PC-9 (cell line): ENCODE measurements around the gene SERPINF2.

Source experiments
- EZH2 ChIP-seq: fragments of 200-600 bp; sonication (generic); IDR thresholded peaks from 2 replicates; pipeline ENCODE4 v1.8.0; 2017; ENCODE audit warnings: antibody characterized with exemption, low read depth
- TF ChIP-seq, protein P1 (sequence below): fragments of 200-600 bp; sonication (generic); conservative IDR thresholded peaks from 2 replicates; pipeline ENCODE4 v1.6.1; 2017; ENCODE audit warnings: mixed run types, antibody characterized with exemption, mild to moderate bottlenecking, moderate library complexity

DNA sequence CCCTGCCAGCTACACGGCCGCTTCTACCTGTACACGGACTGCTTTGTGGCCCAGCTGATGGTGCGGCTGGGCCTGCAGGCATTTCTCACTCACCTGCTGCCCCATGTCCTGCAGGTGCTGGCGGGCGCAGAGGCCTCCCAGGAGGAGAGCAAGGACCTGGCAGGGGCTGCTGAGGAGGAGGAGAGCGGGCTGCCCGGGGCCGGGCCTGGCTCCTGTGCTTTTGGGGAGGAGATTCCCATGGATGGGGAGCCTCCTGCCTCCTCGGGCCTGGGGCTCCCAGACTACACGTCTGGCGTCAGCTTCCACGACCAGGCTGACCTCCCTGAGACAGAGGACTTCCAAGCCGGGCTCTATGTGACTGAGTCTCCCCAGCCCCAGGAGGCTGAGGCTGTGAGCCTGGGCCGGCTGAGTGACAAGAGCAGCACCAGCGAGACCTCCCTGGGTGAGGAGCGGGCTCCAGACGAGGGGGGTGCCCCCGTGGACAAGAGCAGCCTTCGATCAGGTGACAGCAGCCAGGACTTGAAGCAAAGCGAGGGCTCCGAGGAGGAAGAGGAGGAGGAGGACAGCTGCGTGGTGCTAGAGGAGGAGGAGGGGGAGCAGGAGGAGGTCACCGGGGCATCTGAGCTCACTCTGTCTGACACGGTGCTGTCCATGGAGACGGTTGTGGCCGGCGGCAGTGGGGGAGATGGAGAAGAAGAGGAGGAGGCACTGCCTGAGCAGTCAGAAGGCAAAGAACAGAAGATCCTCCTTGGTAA is 14.6 kb upstream of the SERPINF2 start:
- TF ChIP-seq, protein P1, sequence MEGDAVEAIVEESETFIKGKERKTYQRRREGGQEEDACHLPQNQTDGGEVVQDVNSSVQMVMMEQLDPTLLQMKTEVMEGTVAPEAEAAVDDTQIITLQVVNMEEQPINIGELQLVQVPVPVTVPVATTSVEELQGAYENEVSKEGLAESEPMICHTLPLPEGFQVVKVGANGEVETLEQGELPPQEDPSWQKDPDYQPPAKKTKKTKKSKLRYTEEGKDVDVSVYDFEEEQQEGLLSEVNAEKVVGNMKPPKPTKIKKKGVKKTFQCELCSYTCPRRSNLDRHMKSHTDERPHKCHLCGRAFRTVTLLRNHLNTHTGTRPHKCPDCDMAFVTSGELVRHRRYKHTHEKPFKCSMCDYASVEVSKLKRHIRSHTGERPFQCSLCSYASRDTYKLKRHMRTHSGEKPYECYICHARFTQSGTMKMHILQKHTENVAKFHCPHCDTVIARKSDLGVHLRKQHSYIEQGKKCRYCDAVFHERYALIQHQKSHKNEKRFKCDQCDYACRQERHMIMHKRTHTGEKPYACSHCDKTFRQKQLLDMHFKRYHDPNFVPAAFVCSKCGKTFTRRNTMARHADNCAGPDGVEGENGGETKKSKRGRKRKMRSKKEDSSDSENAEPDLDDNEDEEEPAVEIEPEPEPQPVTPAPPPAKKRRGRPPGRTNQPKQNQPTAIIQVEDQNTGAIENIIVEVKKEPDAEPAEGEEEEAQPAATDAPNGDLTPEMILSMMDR = no peak
- TF ChIP-seq EZH2 = no peak
